ENCODE results near the gene TSPAN10. TPM values are rescaled to one million over a fixed set of nuclear protein-coding genes. Genes with fewer than 3 reads are reported as not detected.

TSPAN10 gene
- total RNA-seq, 1 experiment from 2014 or later: 1.8 TPM

DNA sequence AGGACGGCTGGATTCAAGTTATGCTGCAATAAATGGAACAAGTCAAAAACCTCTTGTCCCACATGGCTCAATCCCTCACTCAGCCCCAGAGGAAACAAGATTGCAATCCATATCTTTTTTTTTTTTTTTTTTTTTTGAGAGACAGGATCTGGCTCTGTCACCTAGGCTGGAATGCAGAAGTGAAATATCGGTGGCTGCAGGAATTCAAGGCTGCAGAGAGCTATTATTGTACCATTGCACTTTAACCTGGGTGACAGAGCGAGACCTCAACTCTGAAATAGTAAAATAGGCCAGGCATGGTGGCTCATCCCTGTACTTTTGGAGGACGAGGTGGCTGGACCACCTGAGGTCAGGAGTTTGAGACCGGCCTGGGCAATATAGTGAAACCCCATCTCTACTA is 22.0 kb downstream of the TSPAN10 start:
- TF ChIP-seq, protein P1, sequence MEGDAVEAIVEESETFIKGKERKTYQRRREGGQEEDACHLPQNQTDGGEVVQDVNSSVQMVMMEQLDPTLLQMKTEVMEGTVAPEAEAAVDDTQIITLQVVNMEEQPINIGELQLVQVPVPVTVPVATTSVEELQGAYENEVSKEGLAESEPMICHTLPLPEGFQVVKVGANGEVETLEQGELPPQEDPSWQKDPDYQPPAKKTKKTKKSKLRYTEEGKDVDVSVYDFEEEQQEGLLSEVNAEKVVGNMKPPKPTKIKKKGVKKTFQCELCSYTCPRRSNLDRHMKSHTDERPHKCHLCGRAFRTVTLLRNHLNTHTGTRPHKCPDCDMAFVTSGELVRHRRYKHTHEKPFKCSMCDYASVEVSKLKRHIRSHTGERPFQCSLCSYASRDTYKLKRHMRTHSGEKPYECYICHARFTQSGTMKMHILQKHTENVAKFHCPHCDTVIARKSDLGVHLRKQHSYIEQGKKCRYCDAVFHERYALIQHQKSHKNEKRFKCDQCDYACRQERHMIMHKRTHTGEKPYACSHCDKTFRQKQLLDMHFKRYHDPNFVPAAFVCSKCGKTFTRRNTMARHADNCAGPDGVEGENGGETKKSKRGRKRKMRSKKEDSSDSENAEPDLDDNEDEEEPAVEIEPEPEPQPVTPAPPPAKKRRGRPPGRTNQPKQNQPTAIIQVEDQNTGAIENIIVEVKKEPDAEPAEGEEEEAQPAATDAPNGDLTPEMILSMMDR (IDR thresholded peaks at IDR 0.05; ENCODE audit: unreplicated experiment): no peak
- Mint-ChIP-seq H3K9me3 (ENCODE audit: unreplicated experiment) (no peaks in the 10 kb centered on the region), H3K27ac (ENCODE audit: low read depth, unreplicated experiment) (no peak overlapping the region), H3K36me3 (ENCODE audit: insufficient read depth, unreplicated experiment) (peaks cover 3% of the 10 kb centered on the region), H3K4me3 (ENCODE audit: unreplicated experiment) (no peak overlapping the region), H3K4me1 (ENCODE audit: insufficient read depth, unreplicated experiment) (no peaks in the 10 kb centered on the region), H3K27me3 (ENCODE audit: insufficient read depth, unreplicated experiment) (no peaks in the 10 kb centered on the region)
- ChIA-PET CTCF (interaction anchor here (0.6 kb wide), 1 partner anchor 46 kb away, joined by 3 read pairs; no protein-coding TSS in a partner anchor), POLR2A (no interaction called here)
- BruUV-seq (replicated peaks): no TSS peak
- DNase-seq (ENCODE audit: unreplicated experiment): no peak
- intact Hi-C loops (cut with micrococcal nuclease): no loop called here

- no peaks in the 10 kb centered on the region for H3K4me1 Mint-ChIP-seq (ENCODE audit: insufficient read depth, unreplicated experiment)
- H3K27me3 Mint-ChIP-seq (ENCODE audit: insufficient read depth, unreplicated experiment): no peaks in the 10 kb centered on the region
- no peak overlapping the region for H3K4me3 Mint-ChIP-seq (ENCODE audit: unreplicated experiment)
- H3K36me3 Mint-ChIP-seq (ENCODE audit: insufficient read depth, unreplicated experiment): peaks cover 15% of the 10 kb centered on the region
- intact Hi-C loops (cut with micrococcal nuclease): no loop called here
- no peak overlapping the region for H3K27ac Mint-ChIP-seq (ENCODE audit: low read depth, unreplicated experiment)
- no TSS peak for BruUV-seq (replicated peaks)
- no peak for DNase-seq (ENCODE audit: unreplicated experiment)
- ChIA-PET CTCF (interaction anchor here (0.5 to 1.0 kb wide), 2 partner anchors 18 to 24 kb away, joined by 3 read pairs; no protein-coding TSS in a partner anchor), POLR2A (interaction anchor here (0.6 to 0.7 kb wide), 2 partner anchors 13 to 18 kb away, joined by 3 read pairs; no protein-coding TSS in a partner anchor)
- H3K9me3 Mint-ChIP-seq (ENCODE audit: unreplicated experiment): no peaks in the 10 kb centered on the region
- TF ChIP-seq, protein P1 (IDR thresholded peaks at IDR 0.05; ENCODE audit: unreplicated experiment): no peak
Measured at GRCh38 chr17:81660441-81660840, 23.4 kb downstream of the TSPAN10 start.

DNA sequence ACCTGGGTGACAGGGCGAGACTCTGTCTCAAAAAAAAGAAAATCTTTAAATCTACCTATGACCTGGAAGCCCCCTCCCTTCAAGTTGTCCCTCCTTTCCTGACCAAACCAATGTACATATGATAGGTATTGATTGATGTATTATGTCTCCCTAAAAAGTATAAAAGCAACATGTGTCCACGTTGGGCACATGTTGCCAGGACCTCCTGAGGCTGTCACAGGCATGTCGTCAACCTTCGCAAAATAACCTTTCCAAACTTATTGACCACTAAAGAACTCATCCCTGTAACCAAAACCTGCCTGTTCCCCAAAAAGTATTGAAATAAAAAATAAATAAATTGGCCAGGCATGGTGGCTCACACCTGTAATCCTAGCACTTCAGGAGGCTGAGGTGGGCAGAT is 25.0 kb downstream of the TSPAN10 start:
- no peak for DNase-seq (ENCODE audit: unreplicated experiment)
- TF ChIP-seq, protein P1 (IDR thresholded peaks at IDR 0.05; ENCODE audit: unreplicated experiment): no peak
- no peaks in the 10 kb centered on the region for H3K9me3 Mint-ChIP-seq (ENCODE audit: unreplicated experiment)
- intact Hi-C loops (cut with micrococcal nuclease): no loop called here
- H3K27ac Mint-ChIP-seq (ENCODE audit: low read depth, unreplicated experiment): no peak overlapping the region
- POLR2A ChIA-PET: interaction anchor here (8.0 kb wide), 1 partner anchor 21 kb away, joined by 101 read pairs; the partner anchor contains the start of genes ARL16 and HGS
- peaks cover 6% of the 10 kb centered on the region for H3K4me1 Mint-ChIP-seq (ENCODE audit: insufficient read depth, unreplicated experiment)
- no peak overlapping the region for H3K4me3 Mint-ChIP-seq (ENCODE audit: unreplicated experiment)
- peaks cover 19% of the 10 kb centered on the region for H3K36me3 Mint-ChIP-seq (ENCODE audit: insufficient read depth, unreplicated experiment)
- no peaks in the 10 kb centered on the region for H3K27me3 Mint-ChIP-seq (ENCODE audit: insufficient read depth, unreplicated experiment)
- CTCF ChIA-PET: no interaction called here
- no TSS peak for BruUV-seq (replicated peaks)

GRCh38 chr17:81664051-81664470 is 27.1 kb downstream of the TSPAN10 start:
- TF ChIP-seq, protein P1 (IDR thresholded peaks at IDR 0.05; ENCODE audit: unreplicated experiment): no peak
- no TSS peak for BruUV-seq (replicated peaks)
- H3K4me3 Mint-ChIP-seq (ENCODE audit: unreplicated experiment): no peak overlapping the region
- H3K9me3 Mint-ChIP-seq (ENCODE audit: unreplicated experiment): no peaks in the 10 kb centered on the region
- no peak overlapping the region for H3K27ac Mint-ChIP-seq (ENCODE audit: low read depth, unreplicated experiment)
- ChIA-PET POLR2A (interaction anchor here (0.6 to 8.0 kb wide), 6 partner anchors 9 to 39 kb away, joined by 3 to 101 read pairs (median 12); partner anchors contain the start of genes ARL16, HGS, MRPL12 and NPLOC4), CTCF (no interaction called here)
- no peaks in the 10 kb centered on the region for H3K27me3 Mint-ChIP-seq (ENCODE audit: insufficient read depth, unreplicated experiment)
- peaks cover 15% of the 10 kb centered on the region for H3K4me1 Mint-ChIP-seq (ENCODE audit: insufficient read depth, unreplicated experiment)
- intact Hi-C loops (cut with micrococcal nuclease): no loop called here
- no peak for DNase-seq (ENCODE audit: unreplicated experiment)
- H3K36me3 Mint-ChIP-seq (ENCODE audit: insufficient read depth, unreplicated experiment): peaks cover 26% of the 10 kb centered on the region
